ENCODE results near the gene IAPP. TPM values are rescaled to one million over a fixed set of nuclear protein-coding genes. Genes with fewer than 3 reads are reported as not detected.
"Not testable (repeated sequence)": the region's sequence is repeated elsewhere in the genome, so short reads cannot be mapped to it uniquely, and the experiment has no call there.

IAPP gene
- total RNA-seq, 1 experiment from 2014 or later: not detected

- Histone ChIP-seq H3K27me3 (ENCODE audit: insufficient read depth, low read length) (no peaks in the 10 kb centered on the region), H3K9me3 (ENCODE audit: control insufficient read depth, low read depth, low read length) (no peaks in the 10 kb centered on the region), H4K20me1 (ENCODE audit: control insufficient read depth, insufficient read depth, insufficient read length) (no peaks in the 10 kb centered on the region), H3K27ac (ENCODE audit: insufficient read length, low read depth, low read length) (no peak overlapping the region), H4K91ac (ENCODE audit: insufficient read length, low read depth, low read length) (no peak overlapping the region), H3K4me1 (ENCODE audit: insufficient read depth, low read length) (no peaks in the 10 kb centered on the region), H3K4me2 (ENCODE audit: insufficient read depth, insufficient read length, low read length) (no peak overlapping the region), H2AK5ac (ENCODE audit: insufficient read length, low read length) (no peak overlapping the region), H3K9ac (ENCODE audit: extremely low read depth, insufficient read length, low read length) (no peak overlapping the region), H4K8ac (replicated peaks; ENCODE audit: insufficient read length, low read depth, low read length) (no peak overlapping the region), H3K23me2 (ENCODE audit: insufficient read length, low read depth, low read length, poor library complexity, severe bottlenecking) (no peaks in the 10 kb centered on the region), H3K56ac (ENCODE audit: insufficient read length, low read depth, low read length) (no peak overlapping the region), H3K4ac (ENCODE audit: low read depth, low read length) (no peak overlapping the region), H3K14ac (ENCODE audit: insufficient read depth, low read length) (no peak overlapping the region), H3K23ac (ENCODE audit: insufficient read length, low read depth, low read length) (no peak overlapping the region), H2BK5ac (ENCODE audit: insufficient read length, low read length) (no peak overlapping the region), H3K79me2 (ENCODE audit: insufficient read depth, low read length) (no peaks in the 10 kb centered on the region), H2AFZ (ENCODE audit: low read length) (no peak overlapping the region), H3K79me1 (ENCODE audit: insufficient read depth, low read depth, low read length, poor library complexity, severe bottlenecking) (no peaks in the 10 kb centered on the region), H4K5ac (ENCODE audit: insufficient read length, low read depth, low read length) (no peak overlapping the region), H2BK120ac (ENCODE audit: low read depth, low read length, poor library complexity, severe bottlenecking) (no peak overlapping the region), H2BK12ac (ENCODE audit: insufficient read length, low read depth, low read length) (no peak overlapping the region), H2BK20ac (ENCODE audit: low read depth, low read length, poor library complexity, severe bottlenecking) (no peak overlapping the region), H3T11ph (ENCODE audit: low read length) (no peak overlapping the region), H2BK15ac (ENCODE audit: low read depth, low read length) (no peak overlapping the region), H3K18ac (ENCODE audit: insufficient read length, low read depth, low read length) (no peak overlapping the region)
- no peak overlapping the region for H3K4me3 Mint-ChIP-seq
- no peaks in the 10 kb centered on the region for H3K9me3 Mint-ChIP-seq
- TF ChIP-seq CTCF (conservative IDR thresholded peaks at IDR 0.05): no peak
- H3K36me3 Mint-ChIP-seq (ENCODE audit: insufficient read depth in 1 of 3, low read depth in 3 of 3): no peaks in the 10 kb centered on the region
- DNase-seq: no peak
- H3K27me3 Mint-ChIP-seq (ENCODE audit: low read depth): no peaks in the 10 kb centered on the region
- peaks cover 5 to 6% of the 10 kb centered on the region in 2 experiments; a peak in 3 of 4 replicates for H3K4me1 Mint-ChIP-seq
- no peak overlapping the region for H3K27ac Mint-ChIP-seq
- WGBS (ENCODE audit: extremely low coverage, insufficient read length, low lambda C conversion rate): no CpG with 5 or more reads among the region's 3 CpGs
Measured at GRCh38 chr12:21379218-21379617, 6.5 kb downstream of the IAPP start.

GRCh38 chr12:21381320-21381719 lies 8.6 kb downstream of the IAPP start:
- not testable (repeated sequence) for H3K4ac ChIP-seq (ENCODE audit: low read depth, low read length); H2BK5ac ChIP-seq (ENCODE audit: insufficient read length, low read length); H2BK20ac ChIP-seq (ENCODE audit: low read depth, low read length, poor library complexity, severe bottlenecking); H3K9ac ChIP-seq (ENCODE audit: extremely low read depth, insufficient read length, low read length); H3K9me3 ChIP-seq (ENCODE audit: control insufficient read depth, low read depth, low read length); H3K27me3 Mint-ChIP-seq (ENCODE audit: low read depth); H4K5ac ChIP-seq (ENCODE audit: insufficient read length, low read depth, low read length); H3K36me3 Mint-ChIP-seq (ENCODE audit: insufficient read depth in 1 of 3, low read depth in 3 of 3); DNase-seq; H3K14ac ChIP-seq (ENCODE audit: insufficient read depth, low read length); H3K9me3 Mint-ChIP-seq; H3K27ac ChIP-seq (ENCODE audit: insufficient read length, low read depth, low read length); H4K20me1 ChIP-seq (ENCODE audit: control insufficient read depth, insufficient read depth, insufficient read length); H3K56ac ChIP-seq (ENCODE audit: insufficient read length, low read depth, low read length); H2AFZ ChIP-seq (ENCODE audit: low read length); H3K4me2 ChIP-seq (ENCODE audit: insufficient read depth, insufficient read length, low read length); H3K23me2 ChIP-seq (ENCODE audit: insufficient read length, low read depth, low read length, poor library complexity, severe bottlenecking); H3K4me1 ChIP-seq (ENCODE audit: insufficient read depth, low read length); H3K79me1 ChIP-seq (ENCODE audit: insufficient read depth, low read depth, low read length, poor library complexity, severe bottlenecking); H4K8ac ChIP-seq (replicated peaks; ENCODE audit: insufficient read length, low read depth, low read length); H3K4me1 Mint-ChIP-seq; H3K23ac ChIP-seq (ENCODE audit: insufficient read length, low read depth, low read length); H3K27me3 ChIP-seq (ENCODE audit: insufficient read depth, low read length); H3K18ac ChIP-seq (ENCODE audit: insufficient read length, low read depth, low read length); H2BK120ac ChIP-seq (ENCODE audit: low read depth, low read length, poor library complexity, severe bottlenecking); H2AK5ac ChIP-seq (ENCODE audit: insufficient read length, low read length); H4K91ac ChIP-seq (ENCODE audit: insufficient read length, low read depth, low read length); H2BK15ac ChIP-seq (ENCODE audit: low read depth, low read length); H3K27ac Mint-ChIP-seq; H3K79me2 ChIP-seq (ENCODE audit: insufficient read depth, low read length); H3K4me3 Mint-ChIP-seq; H3T11ph ChIP-seq (ENCODE audit: low read length); H2BK12ac ChIP-seq (ENCODE audit: insufficient read length, low read depth, low read length)
- no CpG with 5 or more reads among the region's 5 CpGs for WGBS (ENCODE audit: extremely low coverage, insufficient read length, low lambda C conversion rate)
